NCI-H526 (cell line): ENCODE measurements around the gene XPO6.

ENCODE experiments used
- DNase-seq, 2 experiments: peaks; one replicate each; lab custom pipeline; 2025; lab: John Stamatoyannopoulos, UW

The XPO6 gene

GRCh38 chr16:28062261-28062846, 149.4 kb downstream of the XPO6 start:
- DNase-seq = no peak

GRCh38 chr16:28061352-28062101, 150.2 kb downstream of the XPO6 start:
- DNase-seq = no peak

- DNase-seq = no peak
These were observed 151.8 kb downstream of the XPO6 start for GRCh38 chr16:28059841-28060575.

GRCh38 chr16:28058839-28059589, 152.8 kb downstream of the XPO6 start:
- no peak for DNase-seq

- no peak for DNase-seq
These were observed 153.8 kb downstream of the XPO6 start for GRCh38 chr16:28057949-28058348.

GRCh38 chr16:28053461-28053860, 158.3 kb downstream of the XPO6 start:
- DNase-seq = no peak

GRCh38 chr16:28052274-28053128, 159.3 kb downstream of the XPO6 start:
- DNase-seq = no peak

GRCh38 chr16:28051486-28051885, 160.3 kb downstream of the XPO6 start:
- DNase-seq = no peak
